Gastrocnemius medialis (tissue), 4 donors: Measurements from ENCODE around the gene ZNF503. TPM values are rescaled to one million over a fixed set of nuclear protein-coding genes. Genes with fewer than 3 reads are reported as not detected.

Source experiments
- ATAC-seq, 2 donors: fragments of 150-250 bp; one replicate each; pipeline ENCODE4 v1.9.1; 2016
- DNase-seq, 2 donors: peaks; one replicate each; pipeline ENCODE4 v3.0.0-alpha.2; 2019
- H3K27ac ChIP-seq, 4 donors: fragments of 200-600 bp; sonication (generic); 1 replicate in 1 of 4; 2 replicates in 3 of 4; pipeline ENCODE4 v1.5.1; 2016 to 2018; ENCODE audit warnings: mild to moderate bottlenecking in 2 of 4, moderate library complexity in 1 of 4
- H3K27me3 ChIP-seq, 3 donors: fragments of 200-600 bp; sonication (generic) in 2 of 3; 1 replicate in 1 of 3; 2 replicates in 2 of 3; pipeline versions ENCODE4 v1.5.1 to v1.6.0; 2016 to 2019; ENCODE audit warnings: mild to moderate bottlenecking in 1 of 3, moderate library complexity in 1 of 3
- H3K36me3 ChIP-seq, 2 donors: fragments of 200-600 bp; sonication (generic) in 1 of 2; one replicate each; pipeline ENCODE4 v1.5.1; 2017 to 2018
- H3K4me1 ChIP-seq, 2 donors: fragments of 200-600 bp; sonication (generic) in 1 of 2; one replicate each; pipeline ENCODE4 v1.5.1; 2016 to 2017; ENCODE audit warnings: mild to moderate bottlenecking in 2 of 2
- H3K4me3 ChIP-seq, 4 donors: fragments of 200-600 bp; sonication (generic) in 3 of 4; 1 replicate in 1 of 4; 2 replicates in 3 of 4; pipeline ENCODE4 v1.5.1; 2016 to 2019; ENCODE audit warnings: mild to moderate bottlenecking in 2 of 4
- H3K9me3 ChIP-seq, 3 donors: fragments of 200-600 bp; sonication (generic) in 2 of 3; 1 replicate in 1 of 3; 2 replicates in 2 of 3; pipeline ENCODE4 v1.5.1; 2016 to 2019
- CTCF ChIP-seq, 5 experiments: fragments of 450-650 bp in 3 of 5; fragments of 200-600 bp in 2 of 5; sonication (generic) in 2 of 5; IDR thresholded peaks in 4 of 5; conservative IDR thresholded peaks in 1 of 5; 1 replicate in 4 of 5; 2 replicates in 1 of 5; pipeline ENCODE4 v1.5.1; 2016 to 2019; ENCODE audit warnings: antibody characterized with exemption in 5 of 5, mild to moderate bottlenecking in 3 of 5, moderate library complexity in 3 of 5
- POLR2A ChIP-seq, 2 donors: fragments of 450-650 bp; IDR thresholded peaks; one replicate each; pipeline ENCODE4 v1.6.1; 2017; ENCODE audit warnings: antibody characterized with exemption in 2 of 2, mild to moderate bottlenecking in 2 of 2, moderate library complexity in 2 of 2
- in situ Hi-C, 4 donors: fragments of 200-750 bp; cut with MboI; loops; one replicate each; pipeline versions ENCODE4 v1.15.0 to v1.8.0; 2017; ENCODE audit warnings: low sequenced_read_pairs in 4 of 4
- intact Hi-C: fragments of 100-400 bp; cut with DNase I; formaldehyde crosslinking; loops from one replicate; pipeline ENCODE4 v1.15.1; 2023; ENCODE audit warnings: low total_unique reads
- total RNA-seq, 4 donors: library from RNA; depleted of rRNA; stranded (reverse); fragments of >200 nt; gene quantifications; one replicate each; pipeline versions ENCODE4 v1.1.0 to v1.2.3, GENCODE V29; 2016

Gene ZNF503
- total RNA-seq, 4 donors from 2014 or later = 1.7 to 2.0 (median 1.8) TPM

- intact Hi-C loops = loop anchor here (2.0 to 10.0 kb wide), 3 partner anchors 109 to 1151 kb away; no protein-coding TSS in a partner anchor
- no peaks in the 10 kb centered on the region for H3K9me3 ChIP-seq
- no peak for TF ChIP-seq POLR2A (IDR thresholded peaks at IDR 0.05)
- no peak for TF ChIP-seq CTCF (IDR thresholded peaks at IDR 0.05 in 4 of 5, conservative IDR thresholded peaks at IDR 0.05 in 1 of 5)
- ATAC-seq (no peak), DNase-seq (no peak)
- peaks cover 4 to 29% of the 10 kb centered on the region in 2 donors for H3K4me1 ChIP-seq
- H3K27me3 ChIP-seq = peaks cover 0 to 36% (median 36%) of the 10 kb centered on the region in 3 donors
- peak overlapping the region; percentile 57 to 82 (median 72) for H3K4me3 ChIP-seq
- H3K36me3 ChIP-seq = no peaks in the 10 kb centered on the region
- peak overlapping the region; percentile 85 to 98 (median 98) for H3K27ac ChIP-seq
- in situ Hi-C loops = no loop called here
Measured at GRCh38 chr10:75403939-75404814, 2.6 kb upstream of the ZNF503 start.

GRCh38 chr10:75403144-75403938 lies 1.8 kb upstream of the ZNF503 start:
- peaks cover 0 to 36% (median 29%) of the 10 kb centered on the region in 3 donors for H3K27me3 ChIP-seq
- DNase-seq (no peak), ATAC-seq (peak in 1 of 2 donors; percentile 4)
- peaks cover 4 to 30% of the 10 kb centered on the region in 2 donors for H3K4me1 ChIP-seq
- H3K36me3 ChIP-seq = no peaks in the 10 kb centered on the region
- H3K27ac ChIP-seq = peak overlapping the region; percentile 85 to 98 (median 98)
- no peaks in the 10 kb centered on the region for H3K9me3 ChIP-seq
- H3K4me3 ChIP-seq = peak overlapping the region; percentile 57 to 82 (median 72)
- no peak for TF ChIP-seq POLR2A (IDR thresholded peaks at IDR 0.05)
- TF ChIP-seq CTCF (IDR thresholded peaks at IDR 0.05 in 4 of 5, conservative IDR thresholded peaks at IDR 0.05 in 1 of 5) = no peak
- intact Hi-C loops (loop anchor here (2.0 to 10.0 kb wide), 3 partner anchors 109 to 1151 kb away; no protein-coding TSS in a partner anchor), in situ Hi-C loops (no loop called here)

DNA sequence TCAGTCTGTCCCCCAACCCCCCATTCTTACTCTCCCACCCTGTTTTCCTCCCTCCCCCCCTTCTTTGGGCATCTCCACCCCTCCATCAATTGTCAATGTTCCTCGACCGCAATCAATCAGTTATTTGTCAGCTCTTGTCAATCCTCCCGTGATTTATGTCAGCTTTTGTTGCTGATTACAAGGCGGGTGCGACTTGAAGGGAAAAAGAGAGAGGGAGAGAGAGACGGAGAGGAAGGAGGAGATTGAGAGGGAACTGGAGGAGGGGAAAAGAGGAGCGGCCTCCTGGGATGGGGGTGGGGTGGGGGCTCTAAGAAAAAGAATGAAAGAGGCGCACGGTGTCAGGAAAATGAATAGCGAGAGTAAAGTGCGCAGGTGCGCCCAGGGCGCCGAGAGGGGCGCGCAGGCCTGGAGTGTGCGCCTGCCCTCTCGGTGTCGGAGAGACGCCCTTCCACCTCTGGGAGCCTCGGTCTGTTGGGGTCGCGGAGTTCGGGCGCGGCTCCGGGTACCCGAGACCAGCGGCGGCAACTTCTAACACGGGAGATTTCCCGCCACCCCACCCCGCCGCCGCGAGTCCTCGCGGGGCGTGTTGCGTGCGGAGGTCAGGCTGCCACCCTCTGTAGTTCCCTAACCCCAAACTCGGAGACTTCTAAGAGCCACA lies 1.1 kb upstream of the ZNF503 start:
- TF ChIP-seq POLR2A (IDR thresholded peaks at IDR 0.05) = peak in 1 of 2 donors; percentile 27
- TF ChIP-seq CTCF (IDR thresholded peaks at IDR 0.05 in 4 of 5, conservative IDR thresholded peaks at IDR 0.05 in 1 of 5) = no peak
- Histone ChIP-seq H3K27me3 (peaks cover 0 to 35% (median 29%) of the 10 kb centered on the region in 3 donors), H3K27ac (peak overlapping the region; percentile 85 to 98 (median 98))

More for the DNA sequence above, 1.1 kb upstream of the ZNF503 start:
- peak; percentile 13 to 16 for ATAC-seq
- Histone ChIP-seq H3K4me1 (peaks cover 0 to 30% of the 10 kb centered on the region in 2 donors), H3K9me3 (no peaks in the 10 kb centered on the region), H3K36me3 (no peaks in the 10 kb centered on the region), H3K4me3 (peak overlapping the region; percentile 57 to 82 (median 72))
- intact Hi-C loops = loop anchor here (2.0 to 10.0 kb wide), 3 partner anchors 108 to 1152 kb away; no protein-coding TSS in a partner anchor
- in situ Hi-C loops = no loop called here
- peak in 1 of 2 donors; percentile 7 for DNase-seq
